Measurements from ENCODE around the gene SMIM28.

The SMIM28 gene

GRCh38 chr6:138372711-138373463 lies 4.8 kb upstream of the SMIM28 start:
- in situ Hi-C loops (cut with MboI; ENCODE audit: low sequenced_read_pairs) = no loop called here

GRCh38 chr6:138374230-138374629 lies 3.5 kb upstream of the SMIM28 start:
- in situ Hi-C loops (cut with MboI; ENCODE audit: low sequenced_read_pairs) = no loop called here

GRCh38 chr6:138374815-138375214 lies 2.9 kb upstream of the SMIM28 start:
- in situ Hi-C loops (cut with MboI; ENCODE audit: low sequenced_read_pairs) = no loop called here

- in situ Hi-C loops (cut with MboI; ENCODE audit: low sequenced_read_pairs) = no loop called here
These were observed 663 bp upstream of the SMIM28 start for GRCh38 chr6:138377042-138377441.

- in situ Hi-C loops (cut with MboI; ENCODE audit: low sequenced_read_pairs) = no loop called here
These were observed 758 bp downstream of the SMIM28 start for GRCh38 chr6:138378463-138378862.

- in situ Hi-C loops (cut with MboI; ENCODE audit: low sequenced_read_pairs) = no loop called here
These were observed 5.0 kb downstream of the SMIM28 start for GRCh38 chr6:138382498-138383265.

- in situ Hi-C loops (cut with MboI; ENCODE audit: low sequenced_read_pairs) = no loop called here
These were observed 6.1 kb downstream of the SMIM28 start for GRCh38 chr6:138383776-138384175.

- in situ Hi-C loops (cut with MboI; ENCODE audit: low sequenced_read_pairs) = no loop called here
These were observed 9.2 kb downstream of the SMIM28 start for GRCh38 chr6:138386897-138387296.

- in situ Hi-C loops (cut with MboI; ENCODE audit: low sequenced_read_pairs) = no loop called here
These were observed 10.1 kb downstream of the SMIM28 start for GRCh38 chr6:138387577-138388368.

GRCh38 chr6:138389551-138389950 lies 11.8 kb downstream of the SMIM28 start:
- in situ Hi-C loops (cut with MboI; ENCODE audit: low sequenced_read_pairs) = no loop called here

GRCh38 chr6:138393871-138394783 lies 16.4 kb downstream of the SMIM28 start:
- in situ Hi-C loops (cut with MboI; ENCODE audit: low sequenced_read_pairs) = no loop called here

- in situ Hi-C loops (cut with MboI; ENCODE audit: low sequenced_read_pairs) = no loop called here
These were observed 19.0 kb downstream of the SMIM28 start for GRCh38 chr6:138396709-138397108.

- in situ Hi-C loops (cut with MboI; ENCODE audit: low sequenced_read_pairs) = no loop called here
These were observed 19.7 kb downstream of the SMIM28 start for GRCh38 chr6:138397128-138398122.

- in situ Hi-C loops (cut with MboI; ENCODE audit: low sequenced_read_pairs) = no loop called here
These were observed 22.6 kb downstream of the SMIM28 start for GRCh38 chr6:138400326-138400725.

- in situ Hi-C loops (cut with MboI; ENCODE audit: low sequenced_read_pairs) = no loop called here
These were observed 24.5 kb downstream of the SMIM28 start for GRCh38 chr6:138401960-138402837.

GRCh38 chr6:138402838-138403187 lies 25.1 kb downstream of the SMIM28 start:
- in situ Hi-C loops (cut with MboI; ENCODE audit: low sequenced_read_pairs) = no loop called here

- in situ Hi-C loops (cut with MboI; ENCODE audit: low sequenced_read_pairs) = no loop called here
These were observed 25.7 kb downstream of the SMIM28 start for GRCh38 chr6:138403324-138403800.
